Activated T-cell treated with anti-CD3 and anti-CD28 coated beads, Interleukin-2, amount 50 U/mL, for 72 hours (primary cell): ENCODE measurements around the gene VAV2. TPM values are rescaled to one million over a fixed set of nuclear protein-coding genes. Genes with fewer than 3 reads are reported as not detected.
A peak's percentile ranks its signal among the peaks of the same experiment; 100 is the strongest.

Experiments
- ATAC-seq, 2 donors: fragments of 150-1000 bp; cut with Tn5 transposase; replicated peaks in 1 of 2; 2 replicates each; pipeline ENCODE4 v1.10.0; 2021; ENCODE audit warnings: moderate library complexity in 2 of 2, mild to moderate bottlenecking in 1 of 2
- DNase-seq, 2 donors: peaks; one replicate each; pipeline ENCODE4 v3.0.0; 2021 to 2022; ENCODE audit warnings: mixed read lengths in 1 of 2
- H3K27ac Mint-ChIP-seq: one replicate; pipeline ENCODE4 v1.8.0; 2022; ENCODE audit warnings: mild to moderate bottlenecking, moderate library complexity, mixed read lengths
- H3K27me3 Mint-ChIP-seq: one replicate; pipeline ENCODE4 v1.8.0; 2022; ENCODE audit warnings: low read depth, mixed read lengths
- H3K36me3 Mint-ChIP-seq, 2 donors: one replicate each; pipeline ENCODE4 v1.8.0; 2022; ENCODE audit warnings: mixed read lengths in 2 of 2, mild to moderate bottlenecking in 1 of 2; ENCODE audit not compliant: insufficient read depth in 2 of 2
- H3K4me1 Mint-ChIP-seq: one replicate; pipeline ENCODE4 v1.8.0; 2022; ENCODE audit warnings: low read depth, mixed read lengths
- H3K4me3 Mint-ChIP-seq, 2 donors: one replicate each; pipeline ENCODE4 v1.8.0; 2022; ENCODE audit warnings: mild to moderate bottlenecking in 2 of 2, mixed read lengths in 2 of 2, moderate library complexity in 2 of 2
- H3K9me3 Mint-ChIP-seq, 2 donors: one replicate each; pipeline ENCODE4 v1.8.0; 2022; ENCODE audit warnings: mixed read lengths in 2 of 2
- total RNA-seq, 2 donors: library from RNA; stranded (reverse); gene quantifications; one replicate each; pipeline ENCODE4 v1.2.3, GENCODE V29; 2022

VAV2 gene
- total RNA-seq, 2 donors from 2014 or later, result 4.6 to 5.1 TPM

DNA sequence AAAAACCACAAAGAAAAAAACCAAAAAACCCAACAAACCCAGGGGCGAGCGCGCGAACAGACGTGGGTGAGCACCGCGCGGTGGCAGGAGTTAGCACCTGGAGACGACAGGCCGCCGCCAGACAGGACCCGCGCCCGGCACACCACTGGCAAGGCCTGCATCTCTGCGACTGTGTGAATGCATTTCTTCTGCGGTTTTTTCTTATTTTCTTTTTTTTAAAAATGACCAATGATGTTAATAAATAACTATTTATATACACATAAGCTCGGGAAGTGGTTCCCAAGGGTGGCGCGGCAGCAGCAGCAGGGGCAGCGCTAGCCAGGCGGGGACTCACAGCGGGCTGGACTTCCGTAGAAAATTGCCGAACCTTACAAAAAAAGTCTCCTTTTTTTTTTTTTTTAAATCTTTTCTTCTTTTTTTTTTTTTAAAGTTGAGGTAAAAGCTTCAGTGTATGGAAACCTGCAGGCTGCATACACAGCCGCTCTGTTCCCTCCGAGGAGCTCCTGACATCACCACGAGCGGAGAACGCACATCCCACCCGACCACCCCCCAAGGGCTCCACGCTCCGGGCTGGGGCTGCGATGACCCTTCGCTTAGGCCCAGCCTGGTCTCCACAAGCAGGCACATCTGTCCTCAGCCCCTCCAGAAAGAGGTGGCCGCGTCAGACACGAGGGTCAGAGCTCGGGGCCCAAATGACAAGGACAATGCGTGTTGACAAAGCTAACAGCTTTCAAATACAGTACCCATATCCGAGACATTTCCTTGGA, 40.5 kb upstream of the VAV2 start:
- DNase-seq (no peak), ATAC-seq (no peak)
- Mint-ChIP-seq H3K4me1 (no peaks in the 10 kb centered on the region), H3K36me3 (peaks cover 2 to 14% of the 10 kb centered on the region in 2 donors), H3K27me3 (no peaks in the 10 kb centered on the region), H3K4me3 (no peak overlapping the region), H3K27ac (no peak overlapping the region), H3K9me3 (no peaks in the 10 kb centered on the region)

DNA sequence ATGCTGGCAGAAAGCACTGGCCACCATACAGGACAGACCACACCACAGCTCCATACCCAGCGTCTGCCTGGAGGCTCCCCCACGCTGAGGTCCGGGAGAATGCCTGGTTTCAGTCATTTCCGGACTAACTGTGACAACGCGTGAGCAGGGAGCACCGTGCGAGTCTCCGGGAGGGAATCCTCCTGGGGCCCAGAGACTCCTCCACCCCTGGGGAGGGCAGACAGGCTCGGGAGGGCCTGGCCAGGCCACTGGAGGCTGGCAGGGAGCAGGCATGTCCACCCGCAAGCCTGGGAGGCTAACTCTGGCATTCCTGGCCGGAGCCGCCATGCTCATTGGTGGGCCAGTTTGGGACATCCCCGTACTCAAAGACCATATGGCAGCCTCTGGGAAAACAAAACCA, 39.7 kb upstream of the VAV2 start:
- no peaks in the 10 kb centered on the region for H3K9me3 Mint-ChIP-seq
- ATAC-seq (no peak), DNase-seq (no peak)
- peaks cover 2 to 14% of the 10 kb centered on the region in 2 donors for H3K36me3 Mint-ChIP-seq
- H3K27ac Mint-ChIP-seq, result no peak overlapping the region
- H3K4me1 Mint-ChIP-seq, result no peaks in the 10 kb centered on the region
- H3K27me3 Mint-ChIP-seq, result no peaks in the 10 kb centered on the region
- no peak overlapping the region for H3K4me3 Mint-ChIP-seq

DNA sequence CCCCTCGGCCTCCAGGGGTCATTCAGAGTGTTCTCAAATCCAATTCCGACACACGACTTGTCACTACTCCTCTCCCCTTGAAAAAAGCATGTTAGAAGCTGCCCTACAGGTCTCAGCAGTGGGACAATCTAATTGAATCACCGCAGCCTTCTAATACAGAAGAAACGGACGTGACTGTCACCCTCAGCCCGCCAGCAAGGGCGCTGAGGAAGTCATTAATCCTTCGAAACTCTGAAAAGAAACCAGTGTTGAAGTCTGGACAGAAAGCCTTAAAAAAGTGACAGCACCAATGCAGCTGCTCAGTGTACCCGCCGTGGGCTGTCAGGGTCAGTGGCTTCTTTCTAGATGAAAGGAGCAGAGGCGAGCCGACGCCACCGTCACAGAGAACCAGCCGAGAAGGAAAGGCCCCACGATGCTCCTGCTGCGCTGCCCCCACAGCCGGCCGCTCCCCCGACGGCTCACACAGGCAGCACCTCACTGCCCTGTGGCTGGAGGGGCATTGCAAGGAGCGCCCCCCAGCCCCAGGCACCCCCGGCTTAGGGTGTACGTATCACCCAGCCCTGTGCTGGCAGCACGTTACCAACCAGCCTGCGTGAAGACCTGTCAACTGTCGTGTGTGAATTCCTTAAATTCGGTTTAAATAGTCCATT, 38.8 kb upstream of the VAV2 start:
- Mint-ChIP-seq H3K9me3 (no peaks in the 10 kb centered on the region), H3K36me3 (peaks cover 2 to 11% of the 10 kb centered on the region in 2 donors), H3K27ac (no peak overlapping the region), H3K4me3 (no peak overlapping the region), H3K27me3 (no peaks in the 10 kb centered on the region), H3K4me1 (no peaks in the 10 kb centered on the region)
- ATAC-seq (no peak), DNase-seq (no peak)

DNA sequence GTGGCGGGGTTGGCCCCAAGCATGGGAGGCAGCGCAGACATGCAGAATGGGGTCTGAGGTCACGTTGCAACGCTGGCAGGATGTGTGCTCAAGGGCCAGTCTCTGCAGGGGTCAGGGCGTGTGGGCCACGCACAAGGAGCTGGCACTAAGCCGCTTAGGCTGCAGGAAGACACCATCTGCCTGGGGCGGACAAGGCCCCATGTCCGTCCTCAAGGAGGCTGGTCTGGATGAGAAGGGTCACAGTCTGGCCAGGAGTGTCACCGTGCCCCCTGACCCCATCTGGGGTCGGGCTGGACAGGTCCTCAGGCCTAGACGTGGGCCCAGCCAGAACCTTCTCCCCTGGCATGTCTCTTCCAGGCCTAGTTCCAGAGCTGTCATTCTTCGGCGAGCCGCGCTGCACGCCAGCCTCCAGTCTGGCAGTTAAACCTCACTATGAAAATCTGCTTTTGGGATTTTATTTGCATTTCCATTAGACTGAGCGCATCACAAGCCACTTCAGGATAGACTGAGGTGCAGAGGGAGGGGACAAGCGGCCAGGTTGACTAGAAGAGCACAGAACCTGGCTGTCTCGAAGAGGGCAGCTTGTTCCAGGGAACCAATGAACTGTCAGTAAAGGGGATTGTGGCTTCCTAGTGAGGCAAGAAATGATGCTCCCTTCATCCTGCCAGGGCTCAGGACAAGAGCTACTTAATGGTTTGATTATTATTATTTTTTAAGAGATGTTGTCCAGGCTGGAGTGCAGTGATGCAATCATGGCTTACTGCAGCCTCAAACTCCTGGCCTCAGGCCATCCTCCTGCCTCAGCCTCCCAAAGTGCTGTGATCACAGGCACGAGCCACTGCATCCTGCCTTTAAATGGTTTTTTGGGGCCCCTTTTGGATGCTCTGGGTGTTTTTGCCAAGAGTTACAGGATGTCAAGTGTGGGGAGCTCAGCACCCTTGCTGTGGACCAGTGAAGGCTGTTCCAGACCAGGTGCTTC, 37.4 kb upstream of the VAV2 start:
- Mint-ChIP-seq H3K9me3 (no peaks in the 10 kb centered on the region), H3K36me3 (peaks cover 2 to 11% of the 10 kb centered on the region in 2 donors), H3K4me3 (no peak overlapping the region), H3K4me1 (peaks cover 4% of the 10 kb centered on the region), H3K27me3 (no peaks in the 10 kb centered on the region), H3K27ac (no peak overlapping the region)
- ATAC-seq, result no peak
- DNase-seq, result no peak

DNA sequence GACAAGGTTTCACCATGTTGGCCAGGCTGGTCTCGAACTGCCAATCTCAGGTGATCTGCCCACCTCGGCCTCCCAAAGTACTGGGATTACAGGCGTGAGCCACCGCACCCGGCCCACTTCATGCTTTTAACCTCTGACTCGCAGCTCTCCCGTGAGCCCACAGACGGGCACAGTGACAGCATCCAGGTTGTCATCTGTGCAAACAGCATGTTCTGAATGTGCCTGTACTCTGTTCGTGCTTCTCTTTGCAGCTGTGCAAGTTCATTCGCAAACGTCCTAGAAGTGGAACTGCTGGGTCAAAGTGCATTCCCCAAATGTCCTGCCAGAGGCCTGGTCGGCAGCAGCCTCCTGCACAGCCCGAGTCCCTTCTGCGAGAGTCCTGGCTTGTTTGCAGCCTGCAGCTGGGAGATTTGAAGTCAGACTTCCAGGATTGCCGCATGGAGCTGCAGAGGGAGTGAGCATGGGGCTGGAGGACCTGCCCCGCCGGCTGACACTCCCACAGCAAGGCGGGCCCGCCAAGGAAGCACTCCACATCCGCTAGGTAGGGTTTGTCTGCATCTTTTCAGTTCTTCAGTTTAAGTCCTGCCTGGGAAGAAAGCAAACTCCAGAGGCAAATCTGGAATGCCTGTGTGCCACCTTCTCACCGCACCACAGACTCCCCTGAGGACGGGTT, 36.6 kb upstream of the VAV2 start:
- Mint-ChIP-seq H3K36me3 (peaks cover 2 to 11% of the 10 kb centered on the region in 2 donors), H3K27ac (no peak overlapping the region), H3K27me3 (no peaks in the 10 kb centered on the region), H3K4me3 (no peak overlapping the region), H3K4me1 (peaks cover 8% of the 10 kb centered on the region), H3K9me3 (no peaks in the 10 kb centered on the region)
- ATAC-seq (no peak), DNase-seq (no peak)

DNA sequence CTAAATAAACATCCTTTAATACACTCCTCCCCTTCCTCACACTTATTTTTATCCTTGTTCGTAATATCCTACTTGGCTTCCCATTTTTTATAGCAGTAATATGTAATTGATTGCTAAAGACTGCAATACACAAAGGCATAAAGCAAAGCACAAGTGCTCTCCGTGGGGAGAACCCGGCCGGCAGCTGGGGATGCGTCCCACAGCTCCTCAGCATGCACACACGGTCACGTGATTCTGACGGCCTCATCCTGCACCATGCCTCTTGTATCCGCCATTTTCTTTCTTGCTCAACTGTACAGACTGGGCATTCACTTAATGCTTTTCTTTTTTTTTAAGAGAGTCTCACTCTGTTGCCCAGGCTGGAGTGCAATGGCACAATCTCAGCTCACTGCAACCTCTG, 36.0 kb upstream of the VAV2 start:
- H3K36me3 Mint-ChIP-seq, result peaks cover 0 to 8% of the 10 kb centered on the region in 2 donors
- H3K4me3 Mint-ChIP-seq, result peak overlapping the region in 1 of 2 donors; percentile 45
- no peak for ATAC-seq
- no peak overlapping the region for H3K27ac Mint-ChIP-seq
- no peak for DNase-seq
- no peaks in the 10 kb centered on the region for H3K27me3 Mint-ChIP-seq
- peaks cover 8% of the 10 kb centered on the region for H3K4me1 Mint-ChIP-seq
- H3K9me3 Mint-ChIP-seq, result no peaks in the 10 kb centered on the region

DNA sequence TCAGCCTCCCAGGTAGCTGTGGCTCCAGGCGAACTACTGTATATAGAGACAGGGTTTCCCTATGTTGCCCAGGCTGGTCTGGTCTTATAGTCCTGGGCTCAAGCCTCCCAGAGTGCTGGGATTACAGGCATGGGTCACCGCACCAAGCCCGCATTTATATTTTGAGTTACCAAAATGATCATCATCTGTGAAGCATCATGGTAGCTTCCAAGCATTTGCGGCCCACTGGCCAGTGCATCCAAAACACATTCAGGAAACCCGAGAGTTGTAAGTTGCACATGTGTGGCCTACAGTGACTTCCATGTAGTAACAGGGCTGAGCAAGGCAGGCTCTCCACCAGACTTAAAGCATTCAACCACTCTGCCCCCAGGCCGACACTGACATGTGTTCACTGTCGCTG, 35.4 kb upstream of the VAV2 start:
- no peaks in the 10 kb centered on the region for H3K27me3 Mint-ChIP-seq
- peaks cover 8% of the 10 kb centered on the region for H3K4me1 Mint-ChIP-seq
- peaks cover 0 to 5% of the 10 kb centered on the region in 2 donors for H3K36me3 Mint-ChIP-seq
- DNase-seq (no peak), ATAC-seq (no peak)
- no peak overlapping the region for H3K27ac Mint-ChIP-seq
- H3K4me3 Mint-ChIP-seq, result peak overlapping the region in 1 of 2 donors; percentile 85
- H3K9me3 Mint-ChIP-seq, result no peaks in the 10 kb centered on the region

DNA sequence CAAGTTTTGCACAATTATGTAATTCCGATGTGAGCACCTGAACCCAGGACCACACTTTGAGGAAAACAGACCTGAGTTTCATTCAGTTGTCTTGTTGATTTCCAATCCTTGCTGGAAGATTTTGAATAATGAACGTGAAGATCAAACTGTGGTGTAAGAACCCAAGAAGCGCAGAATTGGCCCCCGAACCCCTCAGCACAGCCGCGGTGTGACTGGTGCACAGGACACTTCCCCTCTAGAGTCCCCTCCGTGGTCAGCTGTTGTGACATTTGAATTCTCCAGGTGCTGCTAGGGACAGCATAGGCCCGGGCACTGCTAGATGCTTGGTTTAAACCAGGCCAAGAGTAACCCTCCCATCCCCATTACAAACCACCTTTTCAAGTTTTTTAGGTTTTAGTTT, 34.9 kb upstream of the VAV2 start:
- Mint-ChIP-seq H3K27ac (no peak overlapping the region), H3K4me3 (peak overlapping the region; percentile 27 to 85), H3K36me3 (peaks cover 0 to 5% of the 10 kb centered on the region in 2 donors), H3K9me3 (no peaks in the 10 kb centered on the region), H3K27me3 (no peaks in the 10 kb centered on the region), H3K4me1 (peaks cover 8% of the 10 kb centered on the region)
- DNase-seq (no peak), ATAC-seq (no peak)

DNA sequence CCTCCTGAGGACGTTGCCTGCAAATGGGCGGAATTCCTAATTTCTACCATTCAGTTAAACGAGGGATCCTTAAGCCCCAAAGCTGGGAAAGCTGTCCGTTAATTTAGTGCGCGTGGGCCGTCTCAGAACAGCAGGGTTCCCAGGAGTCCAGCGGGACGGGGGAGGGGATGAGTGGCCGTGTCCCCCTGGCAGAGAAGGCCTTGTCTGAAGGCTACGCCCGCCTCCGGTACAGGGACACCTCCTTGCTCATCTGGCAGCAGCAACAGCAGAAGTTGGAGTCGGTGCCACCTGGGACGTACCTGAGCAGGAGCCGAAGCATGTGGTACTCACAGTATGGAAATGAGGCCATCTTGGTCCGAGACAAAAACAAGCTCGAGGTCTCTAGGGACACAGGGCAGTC, 34.5 kb upstream of the VAV2 start:
- peaks cover 0 to 5% of the 10 kb centered on the region in 2 donors for H3K36me3 Mint-ChIP-seq
- no peaks in the 10 kb centered on the region for H3K27me3 Mint-ChIP-seq
- H3K4me1 Mint-ChIP-seq, result peaks cover 8% of the 10 kb centered on the region
- DNase-seq (no peak), ATAC-seq (no peak)
- H3K27ac Mint-ChIP-seq, result no peak overlapping the region
- peak overlapping the region; percentile 85 to 87 for H3K4me3 Mint-ChIP-seq
- H3K9me3 Mint-ChIP-seq, result no peaks in the 10 kb centered on the region

DNA sequence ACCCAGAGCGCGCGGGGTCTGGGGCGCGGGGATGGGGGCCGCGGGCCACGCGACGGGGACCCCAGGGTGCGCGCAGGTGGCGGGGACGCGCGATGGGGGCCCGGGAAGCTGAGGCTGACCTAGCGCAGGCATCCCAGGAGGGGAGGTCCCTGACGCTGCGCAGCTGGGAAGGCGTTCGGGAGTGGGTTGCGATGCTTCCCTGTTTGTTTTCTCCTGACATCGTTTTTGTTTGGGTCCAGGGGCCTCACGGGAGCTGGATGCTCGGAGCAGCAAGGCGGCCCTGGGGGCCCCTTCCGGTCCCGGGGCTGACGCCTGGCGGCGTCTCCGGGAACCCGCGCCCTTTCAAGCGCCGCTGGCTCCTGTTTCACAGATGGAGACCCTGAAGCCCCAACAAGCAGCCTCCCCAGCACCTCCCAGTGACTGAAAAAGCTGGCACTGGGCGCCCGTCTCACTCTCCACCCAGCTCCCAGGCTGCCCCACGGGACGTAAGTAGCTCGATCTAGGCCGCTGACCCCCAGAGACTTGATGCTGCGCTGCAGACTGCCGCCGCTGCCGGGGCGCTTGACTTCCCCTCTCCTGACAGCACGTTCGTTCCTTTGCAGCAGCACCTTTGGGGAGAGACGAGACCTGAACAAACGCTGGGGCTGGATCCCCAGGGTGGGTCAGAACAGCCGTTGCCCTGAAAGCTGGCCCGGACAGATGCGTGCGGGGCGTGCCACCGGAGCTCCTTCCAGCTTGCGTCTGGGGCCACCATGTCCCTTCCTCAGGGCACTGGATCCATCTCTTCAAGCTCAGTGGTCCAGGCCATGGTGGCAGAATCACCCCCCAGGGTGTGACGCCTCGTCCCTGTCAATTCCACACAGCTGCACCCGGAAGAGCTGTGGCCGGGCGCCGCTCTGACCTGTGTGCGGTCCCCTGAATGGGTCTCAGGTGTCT, 33.8 kb upstream of the VAV2 start:
- Mint-ChIP-seq H3K36me3 (peaks cover 0 to 5% of the 10 kb centered on the region in 2 donors), H3K4me3 (peak overlapping the region; percentile 85 to 87), H3K9me3 (no peaks in the 10 kb centered on the region), H3K27me3 (no peaks in the 10 kb centered on the region), H3K27ac (no peak overlapping the region), H3K4me1 (peaks cover 8% of the 10 kb centered on the region)
- ATAC-seq (peak; percentile 47 to 51), DNase-seq (peak; percentile 64 to 66)

DNA sequence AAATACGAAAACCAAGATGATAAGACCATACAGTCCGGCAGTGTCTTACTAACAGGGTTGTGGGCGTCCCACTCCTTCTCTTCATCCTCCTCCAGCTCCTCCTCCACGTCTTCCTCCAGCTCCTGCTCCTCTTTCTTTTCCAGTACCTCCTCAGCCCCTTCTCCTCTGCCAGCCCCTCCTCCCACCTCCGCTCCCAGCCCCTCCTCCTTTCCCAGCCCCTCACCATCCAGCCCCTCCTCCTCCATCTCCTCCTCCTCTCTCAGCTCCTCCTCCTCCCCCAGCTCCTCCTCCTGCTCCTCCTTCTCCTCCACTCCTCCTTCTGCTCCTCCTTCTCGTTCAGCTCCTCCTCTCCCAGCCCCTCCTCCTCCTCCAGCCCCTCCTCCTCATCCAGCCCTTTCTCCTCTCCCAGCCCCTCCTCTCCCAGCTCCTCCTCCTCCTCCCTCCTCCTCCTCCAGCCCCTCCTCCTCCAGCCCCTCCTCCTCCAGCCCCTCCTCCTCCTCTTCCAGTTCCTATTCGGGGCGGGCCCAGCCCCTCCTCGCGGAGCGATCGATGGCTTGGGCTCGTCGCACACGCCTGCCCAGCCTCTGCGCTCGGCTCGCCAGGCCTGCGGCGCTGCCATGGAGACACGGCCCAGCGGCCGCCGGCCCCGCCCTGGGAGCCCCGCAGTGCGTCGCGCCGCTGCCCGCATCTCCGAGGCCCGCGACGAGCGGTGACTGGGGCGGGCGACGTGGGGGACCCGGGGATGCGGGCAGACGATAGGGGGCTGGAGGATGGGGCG, 32.9 kb upstream of the VAV2 start, which contains the start of gene BRD3OS:
Gene BRD3OS (plus strand): TSS at position 654 of the 778 bp plus-strand sequence. CDS start 1,267 bp downstream, outside the sequence.
- H3K36me3 Mint-ChIP-seq, result peaks cover 0 to 2% of the 10 kb centered on the region in 2 donors
- H3K4me3 Mint-ChIP-seq, result peak within 1 kb of the TSS; percentile 85 to 87
- no peaks in the 10 kb centered on the region for H3K9me3 Mint-ChIP-seq
- ATAC-seq (peak; percentile 91 to 93), DNase-seq (peak; percentile 93 to 97)
- H3K4me1 Mint-ChIP-seq, result peaks cover 8% of the 10 kb centered on the region
- no peaks in the 10 kb centered on the region for H3K27me3 Mint-ChIP-seq
- peak within 1 kb of the TSS; percentile 73 for H3K27ac Mint-ChIP-seq
